Islet of Langerhans (tissue), 1 donor: ENCODE data around the gene TYK2.

ENCODE experiments used
- FAIRE-seq: peaks from one replicate; lab custom pipeline; 2011; peaks lifted over from hg19 to GRCh38; lab: Jason Lieb, UNC

The TYK2 gene

DNA sequence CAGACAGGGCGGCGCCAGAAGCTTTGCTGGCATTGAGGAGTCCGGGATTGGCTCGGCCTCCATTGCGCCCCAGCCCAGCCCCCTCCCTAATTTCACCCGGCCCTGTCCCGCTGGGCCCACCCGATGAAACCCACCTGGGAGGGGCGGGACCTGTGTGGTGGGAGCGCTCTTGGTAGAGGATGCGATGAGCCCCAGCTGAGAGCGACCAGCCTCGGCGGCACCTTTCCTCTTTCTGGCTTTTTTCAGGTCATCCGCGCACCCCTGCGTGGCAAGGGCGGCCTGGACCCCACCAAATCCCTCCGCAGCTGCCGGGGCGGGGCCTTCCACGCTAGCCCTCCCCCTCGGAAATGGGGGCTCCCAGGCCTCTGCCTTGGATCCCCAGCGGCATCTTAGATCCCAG lies 70.9 kb downstream of the TYK2 start, which contains the start of gene ZGLP1:
ZGLP1 (minus strand) TSS at position 393 of the 400 bp plus-strand sequence.
- no peak for FAIRE-seq

DNA sequence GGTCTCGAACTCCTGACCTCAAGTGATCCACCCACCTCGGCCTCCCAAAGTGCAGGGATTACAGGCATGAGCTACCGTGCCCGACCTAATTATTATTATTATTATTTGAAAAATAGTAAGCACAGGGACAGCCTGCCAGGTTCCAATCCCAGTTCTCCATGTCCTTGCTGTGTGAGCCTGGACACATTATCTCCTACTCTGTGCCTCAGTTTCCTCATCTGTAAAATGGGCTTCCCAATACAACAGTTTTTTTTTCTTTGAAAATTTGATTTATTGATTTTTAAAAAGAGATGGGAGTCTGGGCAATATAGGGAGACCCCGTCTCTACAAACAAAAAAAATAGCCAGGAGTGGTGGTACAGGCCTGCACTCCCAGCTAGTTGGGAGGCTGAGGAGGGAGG lies 74.0 kb downstream of the TYK2 start:
- no peak for FAIRE-seq

DNA sequence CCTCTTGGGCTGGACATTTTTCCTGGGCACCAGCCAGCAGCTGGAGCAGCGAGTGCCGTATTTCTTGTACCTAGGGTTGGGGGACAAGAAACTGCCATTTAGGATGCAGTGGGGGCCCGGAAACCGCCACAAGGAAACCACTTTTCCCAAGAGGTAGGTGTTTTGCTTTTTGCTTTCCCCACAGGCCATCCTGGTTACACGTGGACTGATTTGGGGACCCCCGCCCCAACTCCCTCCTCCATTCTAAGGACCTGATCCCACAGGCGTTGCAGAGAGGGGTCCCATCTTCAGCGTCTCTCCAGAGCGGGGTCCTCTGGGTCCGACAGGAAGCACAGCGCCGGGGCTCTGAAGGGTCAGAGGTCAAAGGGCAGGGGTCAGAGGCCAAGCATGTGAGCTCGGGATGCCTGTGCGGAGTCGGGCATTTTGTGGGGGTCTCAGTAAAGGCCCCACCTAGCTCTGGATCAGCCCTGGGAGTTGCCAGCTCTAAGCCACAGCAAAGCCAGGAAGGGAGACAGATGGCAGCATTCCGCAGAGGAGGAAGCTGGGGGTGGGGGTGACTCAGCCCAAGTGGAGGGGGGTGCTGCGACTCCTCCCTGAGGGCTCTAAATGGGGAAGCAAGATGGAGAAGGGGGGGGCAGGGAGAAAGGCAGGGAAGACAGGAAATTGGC lies 75.1 kb downstream of the TYK2 start:
- FAIRE-seq: no peak
